GM18861 (cell line): ENCODE results near the gene NSG2.

Experiments used
- ATAC-seq: cut with Tn5 transposase; IDR thresholded peaks from one replicate; pipeline ENCODE4 v1.9.1; 2021; ENCODE audit not compliant: unreplicated experiment

The NSG2 gene

DNA sequence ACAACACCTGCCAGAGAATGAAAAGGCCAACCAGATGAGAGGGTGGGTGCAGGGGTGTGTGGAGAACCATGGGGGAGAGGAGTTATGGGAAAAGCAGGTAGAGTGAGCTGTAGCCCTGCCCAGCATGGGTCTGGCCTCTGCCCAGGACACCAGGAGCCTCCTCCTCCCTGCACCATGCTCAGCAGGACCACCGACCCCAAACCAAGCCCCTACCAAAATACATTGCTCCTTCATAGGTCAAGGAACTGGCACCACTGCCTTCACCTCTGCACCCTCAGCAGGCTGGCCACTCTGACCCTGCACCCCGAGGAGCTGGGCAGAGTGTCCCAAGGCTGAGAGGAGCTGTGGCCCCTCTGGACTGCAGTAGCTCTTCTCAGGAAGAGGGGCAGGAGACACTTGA, 102.0 kb downstream of the NSG2 start:
- no peak for ATAC-seq

DNA sequence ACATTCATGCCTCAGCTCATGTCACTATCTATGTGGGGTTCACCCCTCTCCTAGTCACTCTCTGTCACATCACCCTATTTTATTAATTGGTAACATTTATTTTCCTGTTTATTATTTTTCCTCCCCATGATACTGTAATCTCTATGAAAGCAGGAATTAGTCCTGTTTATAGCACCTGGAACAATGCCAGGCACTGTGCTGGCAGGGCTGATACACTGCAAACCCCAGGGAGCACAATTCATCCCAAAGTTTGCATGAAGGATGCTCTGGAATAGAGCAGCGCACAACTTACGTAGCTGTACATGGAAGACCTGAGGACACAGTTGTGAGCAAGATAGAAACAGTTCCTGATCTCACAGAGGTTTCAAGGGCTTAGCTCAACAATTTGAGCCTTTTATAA, 103.2 kb downstream of the NSG2 start:
- ATAC-seq: no peak

- no peak for ATAC-seq
These were observed 103.9 kb downstream of the NSG2 start for GRCh38 chr5:174149426-174149825.

DNA sequence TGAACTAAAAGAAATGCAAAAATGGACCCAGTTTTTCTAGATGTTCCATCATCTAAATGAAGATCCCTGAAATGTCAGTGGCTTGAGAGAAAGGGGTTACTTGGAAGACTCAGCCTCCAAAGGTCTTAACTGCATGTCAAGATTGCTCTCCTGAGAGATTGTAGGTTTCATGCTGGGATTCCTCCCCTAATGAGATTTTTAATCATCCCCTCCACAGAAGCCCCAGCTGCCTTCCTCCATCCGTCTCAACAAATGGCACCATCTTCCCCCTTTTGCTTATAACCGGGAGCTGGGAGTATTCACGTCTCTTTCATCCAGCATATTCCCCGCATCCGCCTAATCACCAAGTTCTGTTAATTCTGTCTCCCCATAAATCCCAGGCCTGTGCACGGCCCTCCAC, 104.5 kb downstream of the NSG2 start:
- ATAC-seq: no peak

DNA sequence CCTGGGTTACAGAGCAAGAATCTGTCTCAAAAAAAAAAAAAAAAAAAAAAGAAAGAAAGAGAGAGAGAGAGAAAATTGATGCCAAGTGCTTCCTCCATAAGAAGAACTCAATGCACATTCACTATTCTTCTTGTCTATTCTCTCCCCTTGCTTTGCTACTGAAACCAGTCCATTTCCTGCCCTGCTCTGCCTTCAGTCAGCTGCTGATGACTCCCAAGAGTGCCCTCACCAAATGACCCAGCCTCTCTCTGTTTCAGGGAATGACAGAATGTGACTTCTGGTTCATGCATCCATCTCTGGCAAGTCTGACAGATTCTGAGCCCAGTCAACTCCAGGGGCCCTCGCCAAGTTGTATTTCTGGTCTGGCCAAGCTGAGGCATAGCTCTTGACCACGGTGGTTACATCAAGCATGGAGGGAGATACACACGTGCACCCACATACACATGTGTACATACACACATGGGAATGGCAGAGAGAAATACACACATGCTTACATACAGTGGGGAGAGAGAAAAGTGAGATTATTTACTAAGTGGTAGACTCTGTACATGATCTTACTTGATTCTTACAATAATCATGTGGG, 106.2 kb downstream of the NSG2 start:
- no peak for ATAC-seq

- ATAC-seq: no peak
These were observed 109.1 kb downstream of the NSG2 start for GRCh38 chr5:174154559-174154958.

GRCh38 chr5:174155281-174155680, 109.8 kb downstream of the NSG2 start:
- ATAC-seq: no peak

- no peak for ATAC-seq
These were observed 110.2 kb downstream of the NSG2 start for GRCh38 chr5:174155706-174156105.

GRCh38 chr5:174157048-174157447, 111.5 kb downstream of the NSG2 start:
- ATAC-seq: no peak
